Panc1 (cell line): ENCODE measurements around the gene EFNA5. TPM values are rescaled to one million over a fixed set of nuclear protein-coding genes. Genes with fewer than 3 reads are reported as not detected.

Experiments used
- ATAC-seq: fragments of 200-7000 bp; cut with Tn5 transposase; 2 replicates; pipeline ENCODE4 v1.9.1; 2020; ENCODE audit warnings: mild to moderate bottlenecking, moderate library complexity
- BruUV-seq: library from RNA; stranded (reverse); fragments of 400-500 nt; replicated peaks from 2 replicates; lab custom pipeline; 2021; lab: Mats Ljungman, UMichigan
- CTCF ChIA-PET: fragments of 300-600 bp; sonication (Branson Sonifier 250); formaldehyde crosslinking; loops from one replicate; lab custom pipeline; 2022; ENCODE audit warnings: antibody characterized with exemption; lab: Charles Lee
- POLR2A ChIA-PET: fragments of 300-600 bp; sonication (Branson Sonifier 250); formaldehyde crosslinking; loops from one replicate; lab custom pipeline; 2022; ENCODE audit warnings: antibody characterized with exemption; lab: Charles Lee
- DNase-seq: peaks from one replicate; pipeline ENCODE4 v3.0.0-alpha.2; 2010; ENCODE audit warnings: low read depth, low spot score
- H3K27ac ChIP-seq: 2 replicates; pipeline ENCODE4 v1.5.1; 2011; ENCODE audit warnings: mild to moderate bottlenecking, low read length, inconsistent platforms
- H3K27me3 ChIP-seq: fragments of 200-500 bp; sonication (Bioruptor generic); 2 replicates; pipeline ENCODE4 v1.6.0; 2014; ENCODE audit warnings: low read length, inconsistent platforms; ENCODE audit not compliant: control insufficient read depth, insufficient read depth
- H3K36me3 ChIP-seq: fragments of 200-500 bp; sonication (Bioruptor generic); 2 replicates; pipeline ENCODE4 v1.5.1; 2014; ENCODE audit warnings: inconsistent platforms, mild to moderate bottlenecking, low read length, moderate library complexity; ENCODE audit not compliant: control insufficient read depth, insufficient read depth
- H3K4me1 ChIP-seq: 2 replicates; pipeline ENCODE4 v1.5.1; 2011; ENCODE audit warnings: inconsistent platforms, mild to moderate bottlenecking, low read length, moderate library complexity; ENCODE audit not compliant: control insufficient read depth, insufficient read depth
- H3K4me3 ChIP-seq, 2 experiments: 2 replicates each; pipeline ENCODE4 v1.5.1; 2011 to 2012; ENCODE audit warnings: low read depth in 2 of 2, low read length in 2 of 2, mild to moderate bottlenecking in 2 of 2, inconsistent platforms in 1 of 2, moderate library complexity in 1 of 2
- H3K9me3 ChIP-seq: fragments of 200-500 bp; sonication (Bioruptor generic); 2 replicates; pipeline ENCODE4 v1.5.1; 2014; ENCODE audit warnings: low read depth, mild to moderate bottlenecking, inconsistent platforms, low read length, moderate library complexity; ENCODE audit not compliant: control insufficient read depth, insufficient read depth
- CTCF ChIP-seq: fragments of 450-650 bp; IDR thresholded peaks from 2 replicates; pipeline ENCODE4 v1.5.1; 2017; ENCODE audit warnings: mild to moderate bottlenecking
- POLR2AphosphoS5 ChIP-seq: IDR thresholded peaks from 2 replicates; pipeline ENCODE4 v1.6.1; 2012; ENCODE audit warnings: mild to moderate bottlenecking, low read depth, low read length, moderate library complexity
- REST ChIP-seq, 2 experiments: IDR thresholded peaks; 2 replicates each; pipeline ENCODE4 v1.6.1; 2011 to 2012; ENCODE audit warnings: low read depth in 2 of 2, control low read depth in 1 of 2, low read length in 1 of 2, mild to moderate bottlenecking in 1 of 2, moderate library complexity in 1 of 2; ENCODE audit not compliant: insufficient read depth in 1 of 2
- SIN3A ChIP-seq: IDR thresholded peaks from 2 replicates; pipeline ENCODE4 v1.6.1; 2012; ENCODE audit warnings: low read depth, mild to moderate bottlenecking, low read length, moderate library complexity, borderline replicate concordance; ENCODE audit not compliant: insufficient read depth
- TCF7L2 ChIP-seq: IDR thresholded peaks from 2 replicates; pipeline ENCODE4 v1.6.1; 2011; ENCODE audit warnings: mild to moderate bottlenecking, low read depth, low read length, inconsistent platforms
- in situ Hi-C: cut with HindIII; loops from 2 replicates; pipeline ENCODE4 v1.10.0; 2016; ENCODE audit warnings: low sequenced_read_pairs, low pct_unique_long_range_greater_than_20kb
- intact Hi-C: fragments of 100-400 bp; cut with micrococcal nuclease; formaldehyde crosslinking; loops from one replicate; pipeline ENCODE4 v1.10.0; 2022; ENCODE audit not compliant: unreplicated experiment
- total RNA-seq: library from RNA; stranded (reverse); gene quantifications from one replicate; pipeline ENCODE4 v1.2.1, GENCODE V29; 2021; ENCODE audit not compliant: unreplicated experiment

EFNA5 gene
- total RNA-seq, 1 experiment from 2014 or later, result 30.5 TPM

GRCh38 chr5:107502676-107503060 is 168.1 kb downstream of the EFNA5 start:
- ChIA-PET CTCF (no interaction called here), POLR2A (no interaction called here)
- Histone ChIP-seq H3K4me3 (no peak overlapping the region), H3K27ac (no peak overlapping the region), H3K4me1 (peaks cover 11% of the 10 kb centered on the region; the same call in 1 of the 2 replicates), H3K9me3 (no peaks in the 10 kb centered on the region), H3K36me3 (no peaks in the 10 kb centered on the region), H3K27me3 (no peaks in the 10 kb centered on the region)
- TF ChIP-seq SIN3A, result no peak
- TF ChIP-seq CTCF, result no peak
- no peak for TF ChIP-seq REST (IDR thresholded peaks at IDR 0.05; ENCODE audit: insufficient read depth in 1 of 2, low read depth in 2 of 2, low read length in 1 of 2)
- no peak for TF ChIP-seq TCF7L2
- no peak for TF ChIP-seq POLR2AphosphoS5
- ATAC-seq, result no peak
- no peak for DNase-seq
- intact Hi-C loops (no loop called here), in situ Hi-C loops (no loop called here)
- BruUV-seq, result no TSS peak

- H3K36me3 ChIP-seq, result no peaks in the 10 kb centered on the region
- ChIA-PET CTCF (no interaction called here), POLR2A (no interaction called here)
- ATAC-seq (no peak), DNase-seq (no peak)
- H3K27me3 ChIP-seq, result no peaks in the 10 kb centered on the region
- intact Hi-C loops (no loop called here), in situ Hi-C loops (no loop called here)
- no peak overlapping the region for H3K27ac ChIP-seq
- BruUV-seq, result no TSS peak
- TF ChIP-seq POLR2AphosphoS5 (no peak), CTCF (no peak), SIN3A (no peak), TCF7L2 (no peak), REST (IDR thresholded peaks at IDR 0.05; ENCODE audit: insufficient read depth in 1 of 2, low read depth in 2 of 2, low read length in 1 of 2) (no peak)
- H3K4me3 ChIP-seq, result no peak overlapping the region; a peak in 1 of 4 replicates
- H3K4me1 ChIP-seq, result peaks cover 11% of the 10 kb centered on the region; the same call in 1 of the 2 replicates
- no peaks in the 10 kb centered on the region for H3K9me3 ChIP-seq
Measured at GRCh38 chr5:107501965-107502675, 168.6 kb downstream of the EFNA5 start.
